HG02798 (cell line): ENCODE measurements around the gene NKX2-2.
A peak's percentile ranks its signal among the peaks of the same experiment; 100 is the strongest.

Experiments
- ATAC-seq: cut with Tn5 transposase; IDR thresholded peaks from one replicate; pipeline ENCODE4 v1.9.1; 2021; ENCODE audit warnings: mild to moderate bottlenecking; ENCODE audit not compliant: unreplicated experiment, poor library complexity

The NKX2-2 gene

DNA sequence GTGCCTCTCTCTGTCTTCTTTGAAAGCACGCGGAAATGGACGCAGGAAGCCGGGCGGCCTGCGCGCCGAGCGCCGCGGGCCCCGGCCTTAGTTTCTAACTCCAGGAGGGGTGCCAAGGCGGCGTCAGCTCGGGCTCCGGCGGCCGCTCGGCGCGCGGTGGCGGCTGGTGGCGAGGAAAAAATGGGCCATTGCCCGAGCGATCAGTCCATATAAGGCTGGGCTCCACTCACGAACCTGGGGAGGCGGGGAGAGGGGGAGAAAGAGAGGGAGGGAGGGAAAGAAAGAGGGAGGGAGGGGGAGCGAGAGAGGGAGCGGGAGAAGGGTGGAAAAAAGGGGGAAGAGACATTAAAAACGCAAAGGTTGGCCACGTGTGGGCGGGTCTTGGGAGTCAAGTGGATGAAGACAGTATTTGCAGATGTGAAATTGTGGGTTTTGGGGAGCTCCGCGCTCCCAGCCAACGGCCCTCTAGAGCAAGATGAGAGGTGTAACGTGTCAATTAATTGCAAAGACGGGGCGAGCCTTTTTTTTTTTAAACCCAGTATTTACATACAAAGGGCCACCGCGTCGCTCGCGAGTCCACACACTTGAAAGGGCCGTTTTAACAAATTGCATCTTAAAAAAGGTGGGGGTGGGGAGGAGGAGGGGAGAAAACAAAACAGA is at the start of gene NKX2-2:
Gene NKX2-2 (minus strand): TSS at position 184 of the 660 bp plus-strand sequence. CDS start 395 bp downstream, outside the sequence.
- ATAC-seq, result no peak

DNA sequence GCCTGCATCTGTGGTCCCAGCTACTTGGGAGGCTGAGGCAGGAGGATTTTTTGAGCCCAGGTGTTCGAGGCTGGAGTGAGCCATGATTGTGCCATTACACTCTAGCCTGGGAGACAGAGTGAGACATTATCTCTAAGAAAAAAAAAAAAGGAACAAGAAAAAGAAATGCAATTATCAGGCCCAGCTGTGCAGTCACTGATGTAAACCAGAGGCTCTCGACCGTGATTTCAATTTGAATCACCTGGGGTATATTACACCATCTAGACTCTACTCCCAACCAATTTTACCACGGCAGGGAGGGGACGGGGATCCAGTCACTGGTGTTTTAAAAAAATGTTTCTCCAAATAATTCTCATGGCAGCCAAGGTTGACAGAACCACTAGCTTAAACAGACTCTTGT is 48.8 kb upstream of the NKX2-2 start:
- no peak for ATAC-seq

DNA sequence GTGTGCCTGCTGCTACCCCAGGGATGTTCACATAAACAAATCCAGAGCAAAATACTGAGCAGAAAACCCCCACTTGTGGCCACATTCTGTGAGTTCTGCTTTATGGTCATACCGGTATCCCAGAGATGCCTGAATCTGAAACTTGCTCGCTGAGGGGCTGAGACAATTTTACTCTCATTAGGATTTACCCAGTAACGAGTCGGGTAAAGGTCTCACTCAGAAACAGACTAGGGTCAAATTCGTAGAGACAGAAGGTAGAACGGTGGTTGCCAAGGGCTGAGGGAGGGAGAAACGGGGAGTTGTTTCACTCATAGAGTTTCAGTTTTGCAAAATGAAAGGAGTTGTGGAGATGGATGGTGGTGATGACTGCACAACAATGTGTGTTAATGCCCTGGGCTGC is 45.4 kb upstream of the NKX2-2 start:
- ATAC-seq, result peak; percentile 73

DNA sequence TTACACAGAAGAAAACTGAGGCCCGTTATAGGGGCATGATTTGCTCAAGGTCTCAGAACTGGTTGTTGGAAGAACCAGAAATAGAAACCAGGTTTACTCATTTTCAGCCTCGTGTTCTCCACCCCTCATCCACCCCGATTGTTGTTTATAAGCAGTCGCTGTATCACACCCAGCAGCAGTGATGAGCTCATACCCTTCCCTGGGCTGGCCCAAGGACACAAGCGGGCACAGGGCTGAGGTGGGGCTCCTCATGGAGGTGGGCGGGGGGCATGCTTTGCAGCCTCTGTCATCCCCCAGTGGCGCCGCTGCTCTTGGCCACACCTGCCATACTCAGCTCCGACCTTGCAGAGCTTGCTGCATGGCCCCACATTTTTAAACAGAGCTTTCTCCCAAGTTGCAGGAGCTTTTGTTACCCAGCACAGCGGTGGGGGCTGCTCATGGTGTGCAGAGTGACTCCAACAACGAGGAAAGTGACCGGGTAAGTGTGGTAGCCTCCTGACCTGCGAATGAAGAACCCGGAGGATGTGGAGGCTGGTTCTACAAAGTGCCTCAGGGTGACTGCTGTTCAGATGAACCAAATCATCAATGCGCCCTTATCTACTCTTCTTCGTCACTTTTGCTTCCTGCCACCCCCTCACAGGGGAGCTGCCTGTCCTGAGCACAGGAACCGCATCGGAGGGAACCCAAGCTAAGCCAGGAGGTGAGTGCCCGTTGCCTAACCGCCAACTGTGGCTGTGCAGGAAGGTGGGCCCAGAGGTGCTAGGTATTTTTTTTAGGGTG is 43.6 kb upstream of the NKX2-2 start:
- ATAC-seq, result no peak

DNA sequence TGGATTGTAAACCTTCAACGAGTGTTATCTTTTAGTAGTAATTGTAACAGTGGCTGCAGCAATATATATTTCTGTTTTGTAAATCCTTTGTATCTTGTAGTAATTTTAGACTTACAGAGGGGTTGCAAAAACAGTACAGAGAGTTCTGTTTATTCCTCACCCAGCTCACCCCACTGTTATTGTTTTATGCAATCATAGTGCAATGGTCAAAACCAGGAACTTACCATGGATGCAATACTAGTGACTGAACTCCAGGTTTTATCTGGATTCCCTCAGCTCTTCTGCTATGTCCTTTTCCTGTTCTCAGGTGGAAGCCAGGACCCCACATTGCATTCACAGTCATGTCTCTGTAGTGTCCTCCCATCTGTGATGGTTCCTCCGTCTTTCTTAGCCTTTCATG is 42.5 kb upstream of the NKX2-2 start:
- ATAC-seq, result no peak

DNA sequence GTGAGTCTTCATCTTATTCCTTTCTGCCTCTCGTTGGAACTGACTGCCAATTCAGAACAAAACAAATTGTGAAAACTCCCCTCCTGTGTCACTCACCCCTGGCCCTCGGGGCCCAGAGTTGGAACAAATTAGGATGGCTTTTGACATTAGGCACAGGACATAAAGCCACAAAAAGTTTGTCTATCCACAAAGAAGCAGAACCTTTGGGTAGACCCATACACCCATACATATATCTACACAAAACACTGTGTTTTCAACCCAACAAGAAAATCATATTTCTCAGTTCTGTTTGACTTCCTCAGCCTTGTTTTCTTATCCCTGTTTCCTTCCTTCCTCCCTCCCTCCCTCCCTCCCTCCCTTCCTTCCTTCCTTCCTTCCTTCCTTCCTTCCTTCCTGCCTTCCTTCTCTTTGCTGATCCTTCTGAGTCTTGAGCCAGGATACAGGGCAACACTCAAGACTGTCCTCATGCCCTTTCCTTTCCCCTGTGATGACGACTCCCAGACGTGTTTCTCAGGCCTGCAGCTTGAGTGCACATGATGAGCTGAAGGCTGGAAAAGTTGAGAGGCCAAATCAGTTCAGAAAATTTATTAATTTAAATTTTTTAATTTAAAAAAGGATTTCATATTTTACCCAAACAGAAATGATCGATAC is 41.7 kb upstream of the NKX2-2 start:
- no peak for ATAC-seq

DNA sequence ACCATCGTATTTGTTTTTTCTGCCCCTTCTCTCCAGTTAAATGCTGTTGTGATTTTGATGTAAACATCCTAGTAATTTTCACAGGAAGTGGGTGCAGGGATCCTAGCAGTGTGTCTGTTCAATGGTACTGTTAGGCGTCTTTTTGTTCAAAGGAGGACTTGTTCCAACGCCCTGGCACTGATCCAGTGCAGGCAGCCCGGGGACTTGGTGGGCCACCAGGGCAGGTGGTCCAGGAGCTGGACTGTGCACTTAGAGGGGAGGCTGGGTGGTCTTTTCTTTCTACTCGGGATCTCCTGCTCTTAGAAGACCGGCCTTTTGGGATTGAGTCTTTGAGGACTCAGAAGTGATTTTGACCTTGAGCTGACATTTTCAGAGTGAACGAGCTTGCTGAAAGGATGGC is 41.1 kb upstream of the NKX2-2 start:
- ATAC-seq, result no peak

DNA sequence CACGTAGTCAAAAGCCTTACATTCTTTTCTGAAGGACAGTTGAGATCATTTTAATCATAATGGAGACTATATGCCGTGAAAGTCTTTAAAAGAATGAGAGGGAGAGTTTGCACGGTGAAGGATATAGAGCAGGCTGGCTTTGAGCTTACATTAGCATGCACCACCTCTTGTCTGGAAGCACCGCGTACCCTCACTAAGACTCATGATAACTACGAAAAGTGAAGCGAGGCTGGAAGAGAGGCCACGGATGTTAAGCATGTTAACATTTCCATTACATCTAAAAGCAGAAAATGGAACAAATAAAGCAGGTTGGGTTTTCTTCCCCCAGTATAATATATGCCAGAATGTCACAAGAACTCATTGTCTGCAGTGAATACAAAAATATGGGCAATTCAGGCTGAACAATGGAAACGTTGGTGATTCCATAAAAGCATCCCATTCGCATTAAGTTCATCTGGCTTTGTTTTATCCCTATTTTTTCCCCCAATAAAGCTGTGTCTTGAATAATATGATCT is 40.6 kb upstream of the NKX2-2 start:
- no peak for ATAC-seq

DNA sequence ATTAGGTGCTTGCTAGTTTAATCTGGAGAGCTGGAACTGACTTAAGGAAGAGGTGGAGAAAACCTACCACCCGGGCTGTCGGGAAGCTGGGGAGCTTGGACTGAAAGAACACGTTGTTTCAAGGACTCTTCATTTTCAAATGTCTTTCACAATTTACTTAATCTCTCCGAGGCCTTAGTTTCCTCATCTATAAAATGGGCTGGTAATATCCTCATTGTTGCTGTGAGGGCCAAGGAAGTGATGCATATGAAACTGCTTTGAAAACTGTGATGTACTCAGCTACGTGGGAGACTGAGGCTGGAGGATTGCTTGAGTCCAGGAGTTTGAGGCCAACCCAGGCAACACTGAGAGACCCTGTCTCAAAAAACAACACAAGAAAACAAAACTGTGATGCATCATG is 36.7 kb upstream of the NKX2-2 start:
- ATAC-seq, result no peak

DNA sequence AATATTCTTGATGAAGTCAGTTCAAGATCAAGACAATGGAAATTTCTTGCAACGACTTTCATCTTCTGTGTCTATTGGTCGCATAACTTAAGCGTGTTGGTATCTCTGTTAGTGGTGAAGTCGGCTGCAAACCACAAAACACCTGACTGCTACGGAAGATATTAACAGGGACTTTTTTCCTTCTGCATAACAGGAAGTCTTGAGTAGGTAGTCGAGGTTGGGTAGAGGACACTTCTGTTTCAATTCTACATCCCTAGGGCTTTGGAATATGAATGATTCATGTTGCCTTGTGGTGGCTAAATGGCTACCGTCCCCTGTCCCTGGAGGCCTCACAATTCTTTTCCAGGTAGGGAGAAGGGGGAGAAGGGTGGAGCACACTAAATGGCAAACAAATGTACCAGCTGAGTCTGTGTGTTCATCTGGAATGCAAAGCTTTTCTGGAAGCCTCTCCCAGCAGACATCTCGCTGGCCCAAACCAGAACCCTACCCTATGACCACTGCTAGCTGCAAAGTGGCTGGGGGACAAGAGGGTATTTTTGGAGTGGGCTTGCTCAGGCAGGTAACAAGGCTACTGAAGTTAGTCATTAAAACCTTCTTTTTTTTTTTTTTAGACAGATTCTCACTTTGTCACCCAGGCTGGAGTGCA is 34.6 kb upstream of the NKX2-2 start:
- peak; percentile 91 for ATAC-seq

DNA sequence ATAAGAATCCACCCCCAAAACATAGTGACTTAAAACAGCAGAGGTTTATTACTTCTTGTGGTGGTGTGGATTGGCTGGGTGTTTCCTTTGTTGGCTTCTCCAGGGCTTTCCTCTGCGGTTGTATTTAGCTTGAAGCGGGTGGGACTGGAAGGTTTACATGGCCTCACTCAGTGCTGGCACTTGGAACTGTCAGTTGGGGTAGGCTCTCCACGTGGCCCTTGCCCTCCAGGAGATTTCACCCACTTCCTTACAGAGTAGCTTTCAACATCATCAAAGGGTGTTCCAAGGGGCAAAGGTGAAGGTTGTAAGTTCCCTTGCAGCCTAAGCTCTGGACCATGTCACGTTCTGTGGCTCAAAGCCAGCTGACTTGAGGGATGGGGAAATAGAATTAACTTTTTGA is 32.5 kb upstream of the NKX2-2 start:
- no peak for ATAC-seq

DNA sequence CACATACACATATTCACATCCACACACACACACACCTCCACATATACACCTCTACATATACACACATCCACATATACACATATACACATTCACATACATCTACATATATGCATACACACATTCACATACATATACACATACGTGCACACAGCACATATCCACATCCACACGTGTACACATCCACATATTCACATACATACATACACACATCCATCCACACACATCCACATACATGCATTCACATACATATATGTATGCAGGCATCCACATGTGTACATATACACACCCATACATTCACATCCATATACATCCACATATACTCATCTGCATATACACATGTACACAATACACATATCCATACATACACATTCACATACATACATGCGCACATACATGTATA is 25.6 kb upstream of the NKX2-2 start:
- no peak for ATAC-seq

DNA sequence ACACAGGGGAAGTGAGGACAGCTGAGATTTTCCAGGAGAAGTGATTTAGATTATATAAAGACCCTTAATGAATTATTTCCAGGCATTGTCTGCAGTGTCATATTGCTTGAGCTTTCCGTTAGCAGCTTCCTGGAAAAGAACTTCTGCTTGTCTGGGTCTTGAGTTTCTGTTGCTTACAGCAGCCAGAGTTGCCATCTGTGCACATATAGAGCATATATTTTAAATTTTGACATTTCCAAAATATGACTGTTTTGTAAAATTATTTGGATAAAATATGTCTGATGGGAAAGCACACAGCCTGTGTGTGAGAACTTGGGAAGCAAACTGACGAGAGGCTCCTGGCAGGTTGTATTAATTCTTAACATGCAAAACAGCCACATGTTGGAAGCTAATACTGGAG is 21.0 kb upstream of the NKX2-2 start:
- no peak for ATAC-seq

DNA sequence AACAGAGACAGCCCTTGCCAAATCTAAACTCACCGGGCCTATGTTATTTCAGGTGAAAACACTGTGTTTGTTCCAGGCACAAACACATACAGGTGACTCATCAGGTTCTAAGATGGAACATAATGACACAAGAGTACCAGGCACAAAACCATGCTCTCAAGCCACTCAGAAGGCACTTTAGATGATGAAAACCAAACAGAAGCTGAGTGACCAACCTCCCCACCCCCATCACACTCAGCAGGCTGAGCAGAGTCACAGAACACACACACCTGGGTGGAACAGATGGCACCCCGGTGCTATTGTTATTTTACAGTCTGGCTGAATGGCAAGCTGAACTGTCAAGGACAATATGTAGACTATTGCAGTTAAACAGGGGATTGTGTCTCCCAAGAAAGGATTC is 20.6 kb upstream of the NKX2-2 start:
- ATAC-seq, result no peak

DNA sequence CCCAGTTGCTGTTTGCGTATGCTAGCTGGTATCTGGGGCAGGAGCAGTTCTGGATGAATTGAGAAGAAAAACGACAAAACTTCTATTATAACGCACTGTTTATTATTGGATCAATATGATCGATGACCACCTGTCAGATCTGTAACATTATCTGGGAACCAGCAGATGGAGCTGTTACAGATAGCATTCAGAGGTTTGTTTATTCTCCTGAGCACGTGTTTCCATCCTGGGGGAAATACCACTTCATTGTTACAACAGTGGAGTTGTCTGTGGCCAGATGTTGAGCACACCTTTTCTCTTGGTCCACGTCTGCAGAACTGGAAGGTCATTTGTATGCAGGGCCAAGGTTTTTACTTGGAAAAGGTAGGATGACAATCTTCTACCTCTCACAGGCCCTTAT is 16.0 kb upstream of the NKX2-2 start:
- no peak for ATAC-seq

DNA sequence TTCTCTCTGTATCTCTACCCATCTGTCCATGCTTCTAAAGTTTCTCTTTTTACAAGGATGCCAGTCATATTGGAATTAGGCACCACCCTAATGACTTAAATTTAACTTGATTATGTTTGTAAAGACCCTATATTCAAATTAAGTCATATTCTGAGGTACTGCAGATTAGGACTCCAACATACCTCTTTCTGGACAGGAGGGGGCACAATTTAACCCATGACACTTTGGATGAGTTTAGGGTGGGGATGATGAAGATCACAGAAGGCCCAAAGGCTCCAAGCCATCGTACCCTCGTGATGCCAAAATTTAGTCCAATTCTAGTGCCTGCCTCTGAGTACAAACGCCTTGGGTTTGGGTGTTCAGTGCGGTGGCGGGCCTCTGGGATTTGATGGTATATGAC is 15.0 kb upstream of the NKX2-2 start:
- ATAC-seq, result no peak

DNA sequence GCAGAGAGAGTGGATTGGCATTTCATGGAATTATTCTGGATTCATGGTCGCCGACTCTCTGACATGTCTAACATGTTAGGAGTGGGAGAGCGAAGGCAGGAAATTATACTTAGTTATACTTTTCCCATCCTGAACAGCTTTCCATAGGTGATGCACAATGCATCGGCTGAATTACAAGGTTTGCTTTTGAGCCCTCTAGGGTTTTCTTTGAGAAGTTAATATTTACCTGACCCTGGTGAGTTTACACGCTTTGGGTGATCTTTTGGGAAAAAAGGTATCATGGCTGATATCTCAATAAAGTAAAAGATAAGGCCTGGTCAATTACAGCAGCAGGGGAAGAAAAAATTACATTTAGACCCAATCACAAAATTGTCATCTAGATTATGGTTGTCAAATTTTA is 14.0 kb upstream of the NKX2-2 start:
- no peak for ATAC-seq

DNA sequence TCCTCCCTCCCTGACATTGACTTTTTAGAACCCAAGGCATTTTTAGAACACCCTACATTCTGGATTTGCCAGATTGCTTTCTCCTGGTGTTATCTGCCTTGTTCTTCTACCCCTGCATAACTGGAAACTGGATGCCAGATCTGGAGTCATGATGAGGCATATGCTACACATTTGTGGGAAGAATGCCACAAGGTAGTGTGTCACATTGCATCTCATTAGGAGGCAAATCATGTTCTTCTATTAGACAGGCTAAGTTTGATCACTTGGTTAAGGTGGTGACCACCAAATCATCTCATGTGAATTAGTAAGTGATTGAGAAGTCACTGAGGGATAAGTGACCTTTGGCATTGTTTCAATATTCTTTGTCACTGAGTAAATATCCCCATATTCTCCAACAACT is 12.9 kb upstream of the NKX2-2 start:
- ATAC-seq, result no peak

DNA sequence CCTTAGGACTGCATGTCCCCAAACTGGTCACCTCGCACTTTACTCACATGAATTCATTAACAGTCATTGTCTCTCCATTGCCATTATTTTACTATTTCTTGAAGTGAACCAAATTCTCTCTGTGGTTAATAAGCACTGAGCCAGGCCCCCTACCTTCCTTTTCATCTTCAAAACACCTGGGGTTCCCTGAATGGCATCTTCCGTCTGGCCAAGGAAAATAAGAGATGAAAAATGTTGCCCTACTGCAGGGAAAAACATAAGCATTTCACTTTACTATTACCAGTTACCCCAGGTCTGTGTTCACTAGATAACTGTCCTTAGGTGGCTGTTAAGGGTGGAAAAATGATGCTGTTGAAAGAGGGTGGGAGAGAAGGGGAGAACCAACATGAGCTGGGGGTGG is 10.0 kb upstream of the NKX2-2 start:
- no peak for ATAC-seq

DNA sequence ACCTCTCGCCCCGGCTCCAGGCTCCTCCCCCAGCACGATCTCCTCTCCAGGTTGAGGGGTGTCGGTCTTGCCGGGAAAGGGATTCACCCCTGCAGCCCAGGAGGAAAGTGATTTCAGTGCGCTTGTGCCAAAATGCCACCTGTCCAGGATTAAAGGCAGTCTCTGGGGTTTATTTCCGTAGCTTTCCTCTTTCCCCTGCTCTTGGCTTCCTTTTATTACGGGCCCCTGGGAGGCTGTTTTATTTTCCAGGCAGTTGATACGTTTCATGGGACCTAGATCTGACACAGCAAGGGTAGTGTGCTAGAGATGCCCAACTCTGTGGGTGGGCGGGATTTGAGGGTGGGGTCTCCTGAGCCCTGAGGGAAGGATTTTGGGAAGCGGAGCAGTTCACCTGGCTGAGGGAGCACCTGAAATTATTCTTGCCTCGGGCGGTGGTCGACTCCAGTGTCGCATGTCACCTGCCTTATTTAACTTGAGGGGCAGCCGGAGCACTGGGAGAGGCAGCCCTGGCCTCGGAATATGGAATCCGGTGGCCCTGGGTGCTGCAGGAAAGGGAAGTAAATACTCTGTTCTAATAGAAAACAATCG is 9.5 kb upstream of the NKX2-2 start:
- ATAC-seq, result no peak
